HepG2 (cell line): ENCODE results near the gene HTRA2. TPM values are rescaled to one million over a fixed set of nuclear protein-coding genes. Genes with fewer than 3 reads are reported as not detected.

ENCODE experiments used
- AHDC1 ChIP-seq: sonication (generic); formaldehyde crosslinking; IDR thresholded peaks from 2 replicates; pipeline ENCODE4 v1.5.1; 2020; ENCODE audit warnings: mild to moderate bottlenecking, missing genetic modification reagents, borderline replicate concordance
- ARID3A ChIP-seq: IDR thresholded peaks from 2 replicates; pipeline ENCODE4 v1.6.1; 2012; ENCODE audit warnings: low read depth, low read length, improper control_type of control experiment
- EED ChIP-seq: sonication (generic); formaldehyde crosslinking; IDR thresholded peaks from 2 replicates; pipeline ENCODE4 v1.5.0; 2020; ENCODE audit warnings: mild to moderate bottlenecking, missing genetic modification reagents
- HOXA5 ChIP-seq: sonication (generic); formaldehyde crosslinking; IDR thresholded peaks from 2 replicates; pipeline ENCODE4 v1.4.0; 2020; ENCODE audit warnings: missing genetic modification reagents
- KAT8 ChIP-seq: IDR thresholded peaks from 2 replicates; pipeline ENCODE4 v1.6.1; 2016; ENCODE audit warnings: missing genetic modification reagents, missing compliant biosample characterization
- MTF2 ChIP-seq: sonication (generic); formaldehyde crosslinking; IDR thresholded peaks from 2 replicates; pipeline ENCODE4 v1.5.0; 2020; ENCODE audit warnings: missing genetic modification reagents, borderline replicate concordance
- MZF1 ChIP-seq: sonication (generic); formaldehyde crosslinking; IDR thresholded peaks from 2 replicates; pipeline ENCODE4 v1.8.1; 2023; ENCODE audit warnings: mild to moderate bottlenecking, missing genetic modification reagents, borderline replicate concordance
- RARA ChIP-seq: IDR thresholded peaks from 2 replicates; pipeline ENCODE4 v1.6.1; 2016; ENCODE audit warnings: missing genetic modification reagents, missing compliant biosample characterization
- SALL2 ChIP-seq: sonication (generic); formaldehyde crosslinking; IDR thresholded peaks from 2 replicates; pipeline ENCODE4 v1.8.1; 2023; ENCODE audit warnings: mild to moderate bottlenecking, missing genetic modification reagents, inconsistent platforms
- SIN3A ChIP-seq: IDR thresholded peaks from 2 replicates; pipeline ENCODE4 v1.6.1; 2011; ENCODE audit warnings: low read depth, mild to moderate bottlenecking, control low read depth, low read length, borderline replicate concordance
- SKIL ChIP-seq: sonication (generic); formaldehyde crosslinking; IDR thresholded peaks from 2 replicates; pipeline ENCODE4 v1.8.0; 2022; ENCODE audit warnings: missing genetic modification reagents, mild to moderate bottlenecking, moderate library complexity, borderline replicate concordance
- ZNF382 ChIP-seq: sonication (generic); formaldehyde crosslinking; IDR thresholded peaks from 2 replicates; pipeline ENCODE4 v1.5.0; 2020; ENCODE audit warnings: missing genetic modification reagents, mild to moderate bottlenecking, borderline replicate concordance
- polyA plus RNA-seq, 8 experiments: library from polyadenylated mRNA; depleted of rRNA in 3 of 8; stranded (reverse) in 7 of 8; unstranded in 1 of 8; fragments of >200 nt; fragmentation: Illumina TruSeq in 4 of 8; extraction: Trizol in 4 of 8; gene quantifications; 2 replicates each; pipeline versions ENCODE4 v1.2.1 to v1.2.3, GENCODE V29; 2011 to 2016; ENCODE audit warnings: low read depth in 4 of 8, missing spikeins in 1 of 8, mixed read lengths in 1 of 8; ENCODE audit not compliant: insufficient read depth in 1 of 8
- total RNA-seq, 5 experiments: library from RNA; depleted of rRNA; stranded (reverse); fragments of >200 nt; fragmentation: Illumina TruSeq; extraction: Trizol; gene quantifications; 2 replicates each; pipeline ENCODE4 v1.2.3, GENCODE V29; 2016; ENCODE audit warnings: low read depth in 1 of 5
- TF ChIP-seq, protein P1 (sequence below): sonication (generic); formaldehyde crosslinking; IDR thresholded peaks from 2 replicates; pipeline ENCODE4 v1.5.1; 2020; ENCODE audit warnings: mild to moderate bottlenecking, missing genetic modification reagents, moderate library complexity

Gene HTRA2
- total and polyA plus RNA-seq, 2 of the 13 experiments (the other 11 are each of a cell fraction or from before 2014, with no cell fraction given) = 47.7 to 50.3 TPM

GRCh38 chr2:74482801-74483674 is 46.7 kb upstream of the HTRA2 start, which contains the start of the genes CCDC142 and TTC31 (continued):
- TF ChIP-seq AHDC1 (CRISPR knock-in tag) (no peak; the same call in 1 of the 2 replicates), KAT8 (CRISPR knock-in tag) (peak; percentile 98), SKIL (CRISPR knock-in tag) (peak; percentile 65), RARA (CRISPR knock-in tag) (peak; percentile 36), ARID3A (peak; percentile 80), SALL2 (no peak), EED (CRISPR knock-in tag) (no peak; the same call in 1 of the 2 replicates), MTF2 (peak; percentile 82), SIN3A (peak; percentile 68; the same call in 1 of the 2 replicates), ZNF382 (no peak), MZF1 (no peak), HOXA5 (CRISPR knock-in tag) (peak; percentile 83)
- TF ChIP-seq, protein P1, sequence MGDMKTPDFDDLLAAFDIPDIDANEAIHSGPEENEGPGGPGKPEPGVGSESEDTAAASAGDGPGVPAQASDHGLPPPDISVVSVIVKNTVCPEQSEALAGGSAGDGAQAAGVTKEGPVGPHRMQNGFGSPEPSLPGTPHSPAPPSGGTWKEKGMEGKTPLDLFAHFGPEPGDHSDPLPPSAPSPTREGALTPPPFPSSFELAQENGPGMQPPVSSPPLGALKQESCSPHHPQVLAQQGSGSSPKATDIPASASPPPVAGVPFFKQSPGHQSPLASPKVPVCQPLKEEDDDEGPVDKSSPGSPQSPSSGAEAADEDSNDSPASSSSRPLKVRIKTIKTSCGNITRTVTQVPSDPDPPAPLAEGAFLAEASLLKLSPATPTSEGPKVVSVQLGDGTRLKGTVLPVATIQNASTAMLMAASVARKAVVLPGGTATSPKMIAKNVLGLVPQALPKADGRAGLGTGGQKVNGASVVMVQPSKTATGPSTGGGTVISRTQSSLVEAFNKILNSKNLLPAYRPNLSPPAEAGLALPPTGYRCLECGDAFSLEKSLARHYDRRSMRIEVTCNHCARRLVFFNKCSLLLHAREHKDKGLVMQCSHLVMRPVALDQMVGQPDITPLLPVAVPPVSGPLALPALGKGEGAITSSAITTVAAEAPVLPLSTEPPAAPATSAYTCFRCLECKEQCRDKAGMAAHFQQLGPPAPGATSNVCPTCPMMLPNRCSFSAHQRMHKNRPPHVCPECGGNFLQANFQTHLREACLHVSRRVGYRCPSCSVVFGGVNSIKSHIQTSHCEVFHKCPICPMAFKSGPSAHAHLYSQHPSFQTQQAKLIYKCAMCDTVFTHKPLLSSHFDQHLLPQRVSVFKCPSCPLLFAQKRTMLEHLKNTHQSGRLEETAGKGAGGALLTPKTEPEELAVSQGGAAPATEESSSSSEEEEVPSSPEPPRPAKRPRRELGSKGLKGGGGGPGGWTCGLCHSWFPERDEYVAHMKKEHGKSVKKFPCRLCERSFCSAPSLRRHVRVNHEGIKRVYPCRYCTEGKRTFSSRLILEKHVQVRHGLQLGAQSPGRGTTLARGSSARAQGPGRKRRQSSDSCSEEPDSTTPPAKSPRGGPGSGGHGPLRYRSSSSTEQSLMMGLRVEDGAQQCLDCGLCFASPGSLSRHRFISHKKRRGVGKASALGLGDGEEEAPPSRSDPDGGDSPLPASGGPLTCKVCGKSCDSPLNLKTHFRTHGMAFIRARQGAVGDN (CRISPR knock-in tag) = peak; percentile 78
